GM23338 (cell line): Measurements from ENCODE around the gene DAPK1. TPM values are rescaled to one million over a fixed set of nuclear protein-coding genes. Genes with fewer than 3 reads are reported as not detected.

Experiments used
- ATAC-seq: fragments of 200-7000 bp; cut with Tn5 transposase; 3 replicates; pipeline ENCODE4 v1.9.1; 2020
- DNase-seq: peaks from one replicate; pipeline ENCODE4 v3.0.0-alpha.2; 2015; ENCODE audit warnings: low spot score
- H2AFZ ChIP-seq: fragments of 200-600 bp; sonication (generic); 2 replicates; pipeline ENCODE4 v1.8.0; 2016; ENCODE audit warnings: antibody characterized with exemption, mild to moderate bottlenecking, moderate library complexity
- H3F3A ChIP-seq: fragments of 200-600 bp; sonication (generic); replicated peaks from 2 replicates; pipeline ENCODE4 v1.8.0; 2017; ENCODE audit warnings: antibody characterized with exemption, mixed run types, low read depth
- H3K27ac ChIP-seq: fragments of 200-600 bp; sonication (generic); 2 replicates; pipeline ENCODE4 v1.6.1; 2016; ENCODE audit warnings: low read depth
- H3K27me3 ChIP-seq: fragments of 200-600 bp; sonication (generic); 2 replicates; pipeline ENCODE4 v1.8.0; 2016; ENCODE audit warnings: mild to moderate bottlenecking, mixed run types, moderate library complexity; ENCODE audit not compliant: insufficient read depth
- H3K36me3 ChIP-seq: fragments of 200-600 bp; sonication (generic); 2 replicates; pipeline ENCODE4 v1.8.0; 2016; ENCODE audit warnings: mild to moderate bottlenecking; ENCODE audit not compliant: insufficient read depth
- H3K4me1 ChIP-seq: fragments of 200-600 bp; sonication (generic); 2 replicates; pipeline ENCODE4 v1.8.0; 2016; ENCODE audit warnings: mild to moderate bottlenecking, moderate library complexity; ENCODE audit not compliant: insufficient read depth
- H3K4me2 ChIP-seq: fragments of 200-600 bp; sonication (generic); 2 replicates; pipeline ENCODE4 v1.7.1; 2017; ENCODE audit warnings: mixed run types
- H3K4me3 ChIP-seq: fragments of 200-600 bp; sonication (generic); 2 replicates; pipeline ENCODE4 v1.6.1; 2016; ENCODE audit warnings: mixed run types
- H3K79me2 ChIP-seq: fragments of 200-600 bp; sonication (generic); replicated peaks from 2 replicates; pipeline ENCODE4 v1.8.0; 2017; ENCODE audit warnings: mild to moderate bottlenecking; ENCODE audit not compliant: insufficient read depth
- H3K9me2 ChIP-seq: fragments of 200-600 bp; sonication (generic); 2 replicates; pipeline ENCODE4 v1.8.0; 2017; ENCODE audit not compliant: insufficient read depth
- H4K20me1 ChIP-seq: fragments of 200-600 bp; sonication (generic); replicated peaks from 2 replicates; pipeline ENCODE4 v1.8.0; 2017; ENCODE audit warnings: mild to moderate bottlenecking; ENCODE audit not compliant: insufficient read depth
- H3K27ac Mint-ChIP-seq: 2 replicates; pipeline ENCODE4 v1.8.0; 2020; ENCODE audit warnings: inconsistent platforms, mild to moderate bottlenecking, moderate library complexity, mixed read lengths
- H3K27me3 Mint-ChIP-seq: 3 replicates; pipeline ENCODE4 v1.8.0; 2022; ENCODE audit warnings: low read depth, mild to moderate bottlenecking, moderate library complexity, mixed read lengths, inconsistent platforms; ENCODE audit not compliant: insufficient read depth, poor library complexity
- H3K36me3 Mint-ChIP-seq: 3 replicates; pipeline ENCODE4 v1.8.0; 2021; ENCODE audit warnings: low read depth, mild to moderate bottlenecking, inconsistent platforms, moderate library complexity, mixed read lengths
- H3K4me1 Mint-ChIP-seq: 3 replicates; pipeline ENCODE4 v1.8.0; 2020; ENCODE audit warnings: mild to moderate bottlenecking, inconsistent platforms, mixed read lengths
- H3K4me3 Mint-ChIP-seq: 3 replicates; pipeline ENCODE4 v1.8.0; 2021; ENCODE audit warnings: moderate library complexity, mild to moderate bottlenecking, inconsistent platforms, mixed read lengths
- H3K9me3 Mint-ChIP-seq: 3 replicates; pipeline ENCODE4 v1.8.0; 2020; ENCODE audit warnings: moderate library complexity, mild to moderate bottlenecking, inconsistent platforms, mixed read lengths
- CREB1 ChIP-seq: fragments of 250-450 bp; sonication (Bioruptor Pico); IDR thresholded peaks from 2 replicates; pipeline ENCODE4 v1.5.0; 2020; ENCODE audit warnings: low read depth, mild to moderate bottlenecking, moderate library complexity
- EZH2 ChIP-seq: fragments of 200-600 bp; sonication (generic); IDR thresholded peaks from one replicate; pipeline ENCODE4 v1.8.0; 2017; ENCODE audit warnings: antibody characterized with exemption, mild to moderate bottlenecking, low read depth; ENCODE audit not compliant: unreplicated experiment
- EZH2phosphoT487 ChIP-seq: fragments of 200-600 bp; sonication (generic); IDR thresholded peaks from one replicate; pipeline ENCODE4 v1.8.1; 2018; ENCODE audit warnings: antibody characterized with exemption; ENCODE audit not compliant: unreplicated experiment
- NANOG ChIP-seq: IDR thresholded peaks from 2 replicates; pipeline ENCODE4 v1.6.1; 2016; ENCODE audit warnings: antibody characterized with exemption, borderline replicate concordance
- POLR2AphosphoS5 ChIP-seq: IDR thresholded peaks from 2 replicates; pipeline ENCODE4 v1.6.1; 2016; ENCODE audit warnings: antibody characterized with exemption, low read depth
- ZNF331 ChIP-seq: fragments of 250-450 bp; sonication (Bioruptor Pico); IDR thresholded peaks from 2 replicates; pipeline ENCODE4 v1.5.0; 2020; ENCODE audit warnings: low read depth, mild to moderate bottlenecking, moderate library complexity
- polyA plus RNA-seq: library from polyadenylated mRNA; unstranded; fragments of >200 nt; fragmentation: Nextera tagmentation; extraction: Ambion mirVana; gene quantifications from 2 replicates; pipeline ENCODE4 v1.2.1, GENCODE V29; 2016
- total RNA-seq: library from RNA; depleted of rRNA; stranded (reverse); fragments of >200 nt; shearing (Covaris generic); gene quantifications from 2 replicates; pipeline ENCODE4 v1.2.3, GENCODE V29; 2014
- TF ChIP-seq, protein P1 (sequence below), 2 experiments: fragments of 200-600 bp in 1 of 2; sonication (generic) in 1 of 2; conservative IDR thresholded peaks; 2 replicates each; pipeline versions ENCODE4 v1.5.1 to v1.6.1; 2016 to 2017; ENCODE audit warnings: antibody characterized with exemption in 2 of 2, low read depth in 2 of 2, mild to moderate bottlenecking in 2 of 2, moderate library complexity in 1 of 2
- TF ChIP-seq, protein P2 (sequence below): IDR thresholded peaks from one replicate; pipeline ENCODE4 v1.6.1; 2018; ENCODE audit warnings: antibody characterized with exemption; ENCODE audit not compliant: unreplicated experiment
- TF ChIP-seq, protein P3 (sequence below): IDR thresholded peaks from 2 replicates; pipeline ENCODE4 v1.6.1; 2016; ENCODE audit warnings: antibody characterized with exemption

The DAPK1 gene
- total and polyA plus RNA-seq, 2 experiments from 2014 or later, result 37.0 to 134 TPM

DNA sequence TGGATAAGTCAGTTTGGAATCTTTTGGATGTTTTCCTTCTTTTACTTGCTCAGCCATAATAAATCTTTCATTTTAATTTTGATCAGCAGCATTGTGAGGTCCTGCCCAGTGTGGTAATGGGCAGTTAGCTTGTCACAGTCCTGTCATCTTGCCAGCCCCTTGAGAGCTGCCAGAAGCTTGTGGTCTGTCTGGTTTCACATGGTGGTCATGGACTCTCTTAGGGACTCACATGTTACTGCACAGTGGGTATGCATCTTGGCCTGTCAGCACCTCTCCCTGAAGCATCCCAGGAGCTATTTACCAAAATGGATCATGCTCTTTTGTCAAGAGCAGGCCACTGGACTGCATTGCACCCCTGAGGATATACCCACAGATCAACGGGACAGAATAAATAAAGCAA is 60.3 kb downstream of the DAPK1 start:
- ATAC-seq, result no peak
- Mint-ChIP-seq H3K36me3 (peaks cover 28% of the 10 kb centered on the region), H3K27me3 (peaks cover 9% of the 10 kb centered on the region)

DNA sequence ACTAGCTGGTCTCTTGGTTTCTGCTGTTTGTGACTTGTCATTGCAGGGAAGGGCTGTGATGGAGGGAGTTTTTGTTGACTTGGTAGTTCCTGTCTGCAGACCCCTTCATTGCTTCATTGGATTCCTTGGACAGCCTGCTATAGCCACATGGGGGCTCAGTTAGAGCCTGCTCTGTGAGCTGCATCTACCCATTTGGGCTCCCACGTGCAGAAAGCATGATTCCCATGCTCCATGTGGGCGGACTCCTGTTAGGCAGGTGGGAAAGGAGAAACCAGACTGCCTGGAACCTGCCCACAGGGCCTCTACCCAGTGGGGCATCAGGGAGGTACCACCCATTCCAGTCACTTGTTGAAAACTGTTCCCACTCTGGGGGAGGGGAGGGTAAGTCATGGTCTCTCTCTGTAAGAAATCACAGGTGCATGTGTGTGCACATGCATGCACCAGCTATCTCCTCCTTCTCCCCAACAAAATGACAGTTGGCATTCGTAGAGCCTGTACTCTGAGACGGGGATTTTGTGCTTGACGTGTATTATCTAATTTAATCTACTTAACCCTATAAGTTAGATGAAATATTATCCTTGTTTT is 61.0 kb downstream of the DAPK1 start:
- Histone ChIP-seq H3K27ac (no peak overlapping the region), H3F3A (no peaks in the 10 kb centered on the region), H2AFZ (no peak overlapping the region), H3K79me2 (peaks cover 91% of the 10 kb centered on the region), H3K9me2 (no peaks in the 10 kb centered on the region), H3K4me1 (0 out of 2 replicates have a peak, but pooled peaks cover 3% of the 10 kb centered on the region), H3K36me3 (no peaks in the 10 kb centered on the region), H3K4me3 (no peak overlapping the region), H3K4me2 (no peak overlapping the region), H3K27me3 (no peaks in the 10 kb centered on the region), H4K20me1 (peaks cover 45% of the 10 kb centered on the region)
- peaks cover 32% of the 10 kb centered on the region for H3K36me3 Mint-ChIP-seq
- peaks cover 9% of the 10 kb centered on the region for H3K27me3 Mint-ChIP-seq
- no peaks in the 10 kb centered on the region; the same call in 1 of the 3 replicates for H3K9me3 Mint-ChIP-seq
- DNase-seq (no peak), ATAC-seq (no peak)
- H3K27ac Mint-ChIP-seq, result no peak overlapping the region
- peaks cover 11% of the 10 kb centered on the region for H3K4me1 Mint-ChIP-seq
- no peak overlapping the region for H3K4me3 Mint-ChIP-seq
- TF ChIP-seq, protein P1, sequence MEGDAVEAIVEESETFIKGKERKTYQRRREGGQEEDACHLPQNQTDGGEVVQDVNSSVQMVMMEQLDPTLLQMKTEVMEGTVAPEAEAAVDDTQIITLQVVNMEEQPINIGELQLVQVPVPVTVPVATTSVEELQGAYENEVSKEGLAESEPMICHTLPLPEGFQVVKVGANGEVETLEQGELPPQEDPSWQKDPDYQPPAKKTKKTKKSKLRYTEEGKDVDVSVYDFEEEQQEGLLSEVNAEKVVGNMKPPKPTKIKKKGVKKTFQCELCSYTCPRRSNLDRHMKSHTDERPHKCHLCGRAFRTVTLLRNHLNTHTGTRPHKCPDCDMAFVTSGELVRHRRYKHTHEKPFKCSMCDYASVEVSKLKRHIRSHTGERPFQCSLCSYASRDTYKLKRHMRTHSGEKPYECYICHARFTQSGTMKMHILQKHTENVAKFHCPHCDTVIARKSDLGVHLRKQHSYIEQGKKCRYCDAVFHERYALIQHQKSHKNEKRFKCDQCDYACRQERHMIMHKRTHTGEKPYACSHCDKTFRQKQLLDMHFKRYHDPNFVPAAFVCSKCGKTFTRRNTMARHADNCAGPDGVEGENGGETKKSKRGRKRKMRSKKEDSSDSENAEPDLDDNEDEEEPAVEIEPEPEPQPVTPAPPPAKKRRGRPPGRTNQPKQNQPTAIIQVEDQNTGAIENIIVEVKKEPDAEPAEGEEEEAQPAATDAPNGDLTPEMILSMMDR (conservative IDR thresholded peaks at IDR 0.05; ENCODE audit: low read depth in 2 of 2), result no peak
- TF ChIP-seq POLR2AphosphoS5, result no peak
- TF ChIP-seq EZH2phosphoT487, result no peak
- TF ChIP-seq, protein P2, sequence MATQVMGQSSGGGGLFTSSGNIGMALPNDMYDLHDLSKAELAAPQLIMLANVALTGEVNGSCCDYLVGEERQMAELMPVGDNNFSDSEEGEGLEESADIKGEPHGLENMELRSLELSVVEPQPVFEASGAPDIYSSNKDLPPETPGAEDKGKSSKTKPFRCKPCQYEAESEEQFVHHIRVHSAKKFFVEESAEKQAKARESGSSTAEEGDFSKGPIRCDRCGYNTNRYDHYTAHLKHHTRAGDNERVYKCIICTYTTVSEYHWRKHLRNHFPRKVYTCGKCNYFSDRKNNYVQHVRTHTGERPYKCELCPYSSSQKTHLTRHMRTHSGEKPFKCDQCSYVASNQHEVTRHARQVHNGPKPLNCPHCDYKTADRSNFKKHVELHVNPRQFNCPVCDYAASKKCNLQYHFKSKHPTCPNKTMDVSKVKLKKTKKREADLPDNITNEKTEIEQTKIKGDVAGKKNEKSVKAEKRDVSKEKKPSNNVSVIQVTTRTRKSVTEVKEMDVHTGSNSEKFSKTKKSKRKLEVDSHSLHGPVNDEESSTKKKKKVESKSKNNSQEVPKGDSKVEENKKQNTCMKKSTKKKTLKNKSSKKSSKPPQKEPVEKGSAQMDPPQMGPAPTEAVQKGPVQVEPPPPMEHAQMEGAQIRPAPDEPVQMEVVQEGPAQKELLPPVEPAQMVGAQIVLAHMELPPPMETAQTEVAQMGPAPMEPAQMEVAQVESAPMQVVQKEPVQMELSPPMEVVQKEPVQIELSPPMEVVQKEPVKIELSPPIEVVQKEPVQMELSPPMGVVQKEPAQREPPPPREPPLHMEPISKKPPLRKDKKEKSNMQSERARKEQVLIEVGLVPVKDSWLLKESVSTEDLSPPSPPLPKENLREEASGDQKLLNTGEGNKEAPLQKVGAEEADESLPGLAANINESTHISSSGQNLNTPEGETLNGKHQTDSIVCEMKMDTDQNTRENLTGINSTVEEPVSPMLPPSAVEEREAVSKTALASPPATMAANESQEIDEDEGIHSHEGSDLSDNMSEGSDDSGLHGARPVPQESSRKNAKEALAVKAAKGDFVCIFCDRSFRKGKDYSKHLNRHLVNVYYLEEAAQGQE, result no peak
- no peak for TF ChIP-seq CREB1 (CRISPR knock-in tag)
- TF ChIP-seq ZNF331 (CRISPR knock-in tag), result no peak
- TF ChIP-seq, protein P3, sequence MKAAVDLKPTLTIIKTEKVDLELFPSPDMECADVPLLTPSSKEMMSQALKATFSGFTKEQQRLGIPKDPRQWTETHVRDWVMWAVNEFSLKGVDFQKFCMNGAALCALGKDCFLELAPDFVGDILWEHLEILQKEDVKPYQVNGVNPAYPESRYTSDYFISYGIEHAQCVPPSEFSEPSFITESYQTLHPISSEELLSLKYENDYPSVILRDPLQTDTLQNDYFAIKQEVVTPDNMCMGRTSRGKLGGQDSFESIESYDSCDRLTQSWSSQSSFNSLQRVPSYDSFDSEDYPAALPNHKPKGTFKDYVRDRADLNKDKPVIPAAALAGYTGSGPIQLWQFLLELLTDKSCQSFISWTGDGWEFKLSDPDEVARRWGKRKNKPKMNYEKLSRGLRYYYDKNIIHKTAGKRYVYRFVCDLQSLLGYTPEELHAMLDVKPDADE, result no peak
- no peak for TF ChIP-seq NANOG

More for the DNA sequence above, 60.3 kb downstream of the DAPK1 start:
- H3K79me2 ChIP-seq, result peaks cover 89% of the 10 kb centered on the region
- no peak for TF ChIP-seq EZH2
- no peak for TF ChIP-seq ZNF331 (CRISPR knock-in tag)
- H3K27ac ChIP-seq, result no peak overlapping the region
- H3K4me3 ChIP-seq, result no peak overlapping the region
- H3K4me1 Mint-ChIP-seq, result peaks cover 11% of the 10 kb centered on the region
- peaks cover 40% of the 10 kb centered on the region for H4K20me1 ChIP-seq
- no peak overlapping the region for H3K4me3 Mint-ChIP-seq
- no peaks in the 10 kb centered on the region for H3K36me3 ChIP-seq
- H3K4me2 ChIP-seq, result no peak overlapping the region
- no peaks in the 10 kb centered on the region for H3K27me3 ChIP-seq
- 0 out of 2 replicates have a peak, but pooled peaks cover 3% of the 10 kb centered on the region for H3K4me1 ChIP-seq
- H2AFZ ChIP-seq, result no peak overlapping the region
- no peak overlapping the region for H3K27ac Mint-ChIP-seq
- DNase-seq, result no peak
- no peaks in the 10 kb centered on the region for H3F3A ChIP-seq
- H3K9me3 Mint-ChIP-seq, result no peaks in the 10 kb centered on the region; the same call in 1 of the 3 replicates
- no peaks in the 10 kb centered on the region for H3K9me2 ChIP-seq
